Limb (tissue), 2 donors: ENCODE results near the gene IFNA16.
"Not testable (repeated sequence)": the region's sequence is repeated elsewhere in the genome, so short reads cannot be mapped to it uniquely, and the experiment has no call there.

Experiments
- DNase-seq, 2 donors: peaks; one replicate each; pipeline ENCODE4 v3.0.0-alpha.2; 2016; ENCODE audit errors: extremely low spot score in 2 of 2

Gene IFNA16

GRCh38 chr9:21217211-21217610, at the start of gene IFNA16:
TSS of gene IFNA16 (minus strand) at chr9:21217311. CDS start at chr9:21217305, 6 bp downstream.
- DNase-seq, result not testable (repeated sequence)

- no peak for DNase-seq
Measured at GRCh38 chr9:21265421-21266189, 48.5 kb upstream of the IFNA16 start.

- no peak for DNase-seq
Measured at GRCh38 chr9:21255538-21256212, 38.6 kb upstream of the IFNA16 start.

- no peak for DNase-seq
Measured at GRCh38 chr9:21252721-21253547, 35.8 kb upstream of the IFNA16 start.

GRCh38 chr9:21251638-21252037, 34.5 kb upstream of the IFNA16 start:
- DNase-seq, result no peak

GRCh38 chr9:21251190-21251589, 34.1 kb upstream of the IFNA16 start:
- no peak for DNase-seq

GRCh38 chr9:21244836-21245235, 27.7 kb upstream of the IFNA16 start:
- no peak for DNase-seq

- DNase-seq, result no peak
Measured at GRCh38 chr9:21239911-21240310, 22.8 kb upstream of the IFNA16 start, which contains the start of gene IFNA14. TSS of gene IFNA14 (minus strand) at chr9:21240005. CDS start at chr9:21239935, 70 bp downstream.

GRCh38 chr9:21236360-21236714, 19.2 kb upstream of the IFNA16 start:
- not testable (repeated sequence) for DNase-seq

GRCh38 chr9:21235468-21236359, 18.6 kb upstream of the IFNA16 start:
- peak in 1 of 2 donors; percentile 34 for DNase-seq

- DNase-seq, result no peak
Measured at GRCh38 chr9:21234153-21234687, 17.1 kb upstream of the IFNA16 start.

GRCh38 chr9:21233258-21233657, 16.1 kb upstream of the IFNA16 start:
- DNase-seq, result no peak

- DNase-seq, result no peak
Measured at GRCh38 chr9:21228122-21228521, 11.0 kb upstream of the IFNA16 start, which contains the start of gene IFNA17. TSS of gene IFNA17 (minus strand) at chr9:21228222. CDS start at chr9:21228173, 49 bp downstream.

- DNase-seq, result not testable (repeated sequence)
Measured at GRCh38 chr9:21213411-21214326, 3.4 kb downstream of the IFNA16 start.

GRCh38 chr9:21212160-21212559, 5.0 kb downstream of the IFNA16 start:
- not testable (repeated sequence) for DNase-seq

- not testable (repeated sequence) for DNase-seq
Measured at GRCh38 chr9:21210782-21211181, 6.3 kb downstream of the IFNA16 start.

- no peak for DNase-seq
Measured at GRCh38 chr9:21210311-21210710, 6.8 kb downstream of the IFNA16 start.

GRCh38 chr9:21207043-21207442, 10.1 kb downstream of the IFNA16 start, which contains the start of gene IFNA10:
TSS of gene IFNA10 (minus strand) at chr9:21207143. CDS start at chr9:21207097, 46 bp downstream.
- not testable (repeated sequence) for DNase-seq

GRCh38 chr9:21205204-21205603, 11.9 kb downstream of the IFNA16 start:
- DNase-seq, result no peak
